Pancreas (tissue), 10 donors: ENCODE data around the gene GOLGA6L6. TPM values are rescaled to one million over a fixed set of nuclear protein-coding genes. Genes with fewer than 3 reads are reported as not detected.
"Not testable (repeated sequence)": the region's sequence is repeated elsewhere in the genome, so short reads cannot be mapped to it uniquely, and the experiment has no call there.

Experiments
- ATAC-seq, 4 donors: fragments of 200-7000 bp; cut with Tn5 transposase; one replicate each; pipeline versions ENCODE4 v1.8.0 to v1.9.1; 2020; ENCODE audit warnings: mild to moderate bottlenecking in 4 of 4, moderate library complexity in 4 of 4
- DNase-seq, 6 donors: peaks; one replicate each; pipeline ENCODE4 v3.0.0-alpha.2; 2020
- FAIRE-seq: peaks from 2 replicates; lab custom pipeline; 2012; peaks lifted over from hg19 to GRCh38; lab: Jason Lieb, UNC
- H3K27ac ChIP-seq, 4 donors: fragments of 200-600 bp; sonication (generic); 1 replicate in 3 of 4; 2 replicates in 1 of 4; pipeline versions ENCODE4 v1.5.0 to v1.8.0; 2020
- H3K27me3 ChIP-seq, 4 donors: fragments of 200-600 bp; one replicate each; pipeline ENCODE4 v1.8.0; 2021
- H3K36me3 ChIP-seq, 3 donors: fragments of 200-600 bp; sonication (generic) in 1 of 3; one replicate each; pipeline versions ENCODE4 v1.5.0 to v1.8.0; 2020 to 2021
- H3K4me1 ChIP-seq, 3 donors: fragments of 200-600 bp; one replicate each; pipeline ENCODE4 v1.8.0; 2021
- H3K4me3 ChIP-seq, 4 donors: fragments of 200-600 bp; sonication (generic) in 2 of 4; one replicate each; pipeline versions ENCODE4 v1.5.0 to v1.8.0; 2020 to 2021
- H3K9me3 ChIP-seq, 4 donors: fragments of 200-600 bp; one replicate each; pipeline ENCODE4 v1.8.0; 2021
- WGBS, 2 donors: extraction: QIAGEN DNeasy Blood & Tissue Kit; methylation state at CpG; one replicate each; pipeline ENCODE4 v1.1.7; 2013; 5-methylcytosine and 5-hydroxymethylcytosine counted together
- intact Hi-C, 3 donors: fragments of 100-400 bp; cut with DNase I; formaldehyde crosslinking; loops; one replicate each; pipeline versions ENCODE4 v1.11.1 to v1.14.2; 2022
- polyA plus RNA-seq, 2 donors: library from polyadenylated mRNA; stranded (reverse); fragments of 200-250 nt; gene quantifications; one replicate each; pipeline ENCODE4 v1.2.3, GENCODE V29; 2013
- total RNA-seq, 6 donors: library from RNA; stranded (reverse); fragmentation: NEBNext Ultra II Directional in 4 of 6; extraction: Animal tissue kit (Norgen Biotek cat#: 25700) in 4 of 6; gene quantifications; one replicate each; pipeline versions ENCODE4 v1.2.1 to v1.2.4, GENCODE V29; 2021 to 2023
- donor health status: healthy with polysubstance abuse.
- donor health status: DM: no; HTN: no; CAD: no; lungs with moderate emphysema.
- donor health status: DM: no; HTN: no; CAD: no.
- donor health status: control.
- donor health status: control.
- donor health status: Bipolar disorder and iron deficiency.
- donor health status: DM: yes; HTN: yes; CAD: no.
- donor health status: DM: no; HTN: no; CAD: no.
- donor health status: DM: no; HTN: no; CAD: no.
- donor health status: DM: yes; HTN: yes; CAD: no.

GOLGA6L6 gene
- total and polyA plus RNA-seq, 8 donors, result not detected

DNA sequence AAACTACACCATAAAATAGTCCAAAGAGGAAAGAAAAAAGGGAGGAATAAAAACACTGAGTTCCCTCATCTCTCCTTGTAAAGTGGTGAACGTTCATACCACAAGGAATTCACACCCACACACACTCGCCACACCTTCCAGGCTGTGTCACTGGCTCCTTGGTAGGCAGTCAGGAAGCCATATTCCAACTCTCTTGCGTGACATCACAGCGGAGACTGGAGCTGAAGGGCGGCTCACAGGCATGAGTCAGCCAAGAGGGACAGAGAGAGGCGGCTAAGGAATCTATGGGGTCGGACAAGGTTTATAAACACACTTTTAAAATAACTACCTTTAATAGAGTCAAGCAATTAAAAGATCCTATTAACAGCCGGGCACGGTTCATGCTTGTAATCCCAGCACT, 43.8 kb downstream of the GOLGA6L6 start:
- WGBS, 2 donors, result 64 to 76% methylated on average over 4 of the region's 9 CpGs
- H3K4me1 ChIP-seq, ATAC-seq, H3K27ac ChIP-seq, H3K9me3 ChIP-seq, FAIRE-seq, H3K27me3 ChIP-seq, intact Hi-C loops, DNase-seq, H3K36me3 ChIP-seq, H3K4me3 ChIP-seq: not testable (repeated sequence)

DNA sequence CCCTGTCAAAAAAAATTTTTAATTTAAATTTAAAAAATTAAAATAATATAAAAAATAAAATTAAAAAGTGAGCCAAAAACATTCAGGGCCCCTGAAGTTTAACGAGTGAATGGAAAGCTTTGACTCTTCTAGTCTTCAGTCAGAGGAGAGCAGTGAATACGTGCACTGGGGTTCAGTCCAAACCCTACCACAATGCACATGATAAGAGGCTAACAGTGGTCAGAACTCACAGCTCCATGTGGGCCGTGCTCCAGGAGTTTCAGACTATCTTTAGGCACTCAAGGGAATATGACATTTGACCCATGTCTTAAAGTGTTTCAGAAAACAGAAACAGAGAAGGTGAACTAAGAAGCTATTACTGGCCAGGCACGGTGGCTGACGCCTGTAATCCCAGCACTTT, 48.6 kb downstream of the GOLGA6L6 start:
- H3K27ac ChIP-seq, H3K4me1 ChIP-seq, H3K27me3 ChIP-seq, H3K36me3 ChIP-seq, ATAC-seq, H3K4me3 ChIP-seq, H3K9me3 ChIP-seq, DNase-seq, FAIRE-seq, intact Hi-C loops: not testable (repeated sequence)
- 54 to 71% methylated on average over 1 to 2 of the region's 5 CpGs for WGBS, 2 donors

DNA sequence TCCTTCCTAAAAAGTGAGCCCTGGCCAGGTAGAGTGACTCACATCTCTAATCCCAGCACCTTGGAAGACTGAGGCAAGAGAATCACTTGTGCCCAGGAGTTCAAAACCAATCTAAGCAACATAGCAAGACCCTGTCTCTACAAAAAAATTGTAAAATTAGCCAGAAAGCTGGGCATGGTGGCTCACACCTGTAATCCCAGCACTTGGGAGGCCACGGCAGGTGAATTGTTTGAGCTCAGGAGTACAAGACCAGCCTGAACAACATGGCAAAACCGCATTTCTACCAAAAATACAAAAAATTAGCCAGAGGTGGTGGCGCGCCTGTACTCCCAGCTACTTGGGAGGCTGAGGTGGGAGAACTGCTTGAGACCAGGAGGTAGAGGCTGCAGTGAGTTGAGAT, 49.0 kb downstream of the GOLGA6L6 start:
- H3K36me3 ChIP-seq, H3K9me3 ChIP-seq, FAIRE-seq, H3K4me3 ChIP-seq, DNase-seq, H3K27ac ChIP-seq, ATAC-seq, H3K27me3 ChIP-seq, H3K4me1 ChIP-seq, intact Hi-C loops: not testable (repeated sequence)
- 50 to 91% methylated on average over 1 to 2 of the region's 4 CpGs for WGBS, 2 donors

DNA sequence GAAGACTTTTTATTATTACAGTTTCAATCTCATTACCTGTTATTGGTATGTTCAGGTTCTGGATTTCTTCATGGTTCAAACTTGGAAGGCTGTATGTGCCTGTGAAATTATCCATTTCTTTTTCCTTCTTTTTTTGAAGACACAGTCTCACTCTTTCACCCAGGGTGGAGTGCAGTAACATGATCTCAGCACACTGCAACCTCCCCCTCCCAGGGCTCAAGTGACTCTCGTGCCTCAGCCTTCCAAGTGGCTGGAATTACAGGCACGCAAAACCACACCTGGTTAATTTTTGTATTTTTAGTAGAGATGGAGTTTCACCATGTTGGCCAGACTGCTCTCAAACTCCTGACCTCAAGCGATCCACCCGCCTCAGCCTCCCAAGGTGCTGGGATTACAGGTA, 52.3 kb downstream of the GOLGA6L6 start:
- ATAC-seq, H3K4me3 ChIP-seq, H3K36me3 ChIP-seq, DNase-seq, H3K27ac ChIP-seq, H3K27me3 ChIP-seq, intact Hi-C loops, FAIRE-seq, H3K9me3 ChIP-seq, H3K4me1 ChIP-seq: not testable (repeated sequence)
- WGBS, 2 donors, result 70 to 80% methylated on average over 3 of the region's 4 CpGs
